HEK293 (cell line): ENCODE results near the gene CDK16.

Source experiments
- CTCF ChIA-PET: fragments of 350-600 bp; formaldehyde crosslinking; extraction: SDS; loops from one replicate; lab custom pipeline; 2021; ENCODE audit warnings: antibody characterized with exemption; lab: Yijun Ruan, JAX
- POLR2A ChIA-PET: fragments of 300-600 bp; formaldehyde crosslinking; extraction: SDS; loops from one replicate; lab custom pipeline; 2020; ENCODE audit warnings: antibody characterized with exemption, inconsistent platforms; lab: Yijun Ruan, JAX
- H3K27ac ChIP-seq: fragments of 200-500 bp; sonication (Bioruptor generic); 2 replicates; pipeline ENCODE4 v1.5.1; 2014; ENCODE audit warnings: low read depth, low read length, control low read depth, inconsistent platforms; ENCODE audit errors: extremely low read depth
- H3K36me3 ChIP-seq, 2 experiments: fragments of 200-500 bp in 1 of 2; sonication (Bioruptor generic) in 1 of 2; 1 replicate in 1 of 2; 2 replicates in 1 of 2; pipeline ENCODE4 v1.5.1; 2014 to 2017; ENCODE audit warnings: inconsistent platforms in 2 of 2, low read length in 2 of 2; ENCODE audit not compliant: control insufficient read depth in 2 of 2, insufficient read depth in 1 of 2
- H3K4me1 ChIP-seq: fragments of 200-500 bp; sonication (Bioruptor generic); 2 replicates; pipeline ENCODE4 v1.5.1; 2014; ENCODE audit warnings: mild to moderate bottlenecking, low read length, inconsistent platforms; ENCODE audit not compliant: control insufficient read depth, insufficient read depth
- H3K4me3 ChIP-seq: 2 replicates; pipeline ENCODE4 v1.5.1; 2011; ENCODE audit warnings: low read depth, mild to moderate bottlenecking, control low read depth, low read length, moderate library complexity
- H3K9me3 ChIP-seq: fragments of 200-500 bp; sonication (Bioruptor generic); 2 replicates; pipeline ENCODE4 v1.5.1; 2014; ENCODE audit warnings: low read depth, low read length, inconsistent platforms; ENCODE audit not compliant: control insufficient read depth, insufficient read depth
- HOXD13 ChIP-seq: sonication (generic); formaldehyde crosslinking; IDR thresholded peaks from 2 replicates; pipeline ENCODE4 v1.8.0; 2022; ENCODE audit warnings: missing genetic modification reagents, borderline replicate concordance
- SALL2 ChIP-seq: fragments of 450-650 bp; formaldehyde crosslinking; IDR thresholded peaks from 2 replicates; pipeline ENCODE4 v1.5.0; 2017; ENCODE audit warnings: missing biosample characterization, mild to moderate bottlenecking, missing genetic modification characterization, borderline replicate concordance
- ZBTB7A ChIP-seq: fragments of 450-650 bp; formaldehyde crosslinking; IDR thresholded peaks from 2 replicates; pipeline ENCODE4 v1.5.1; 2016; ENCODE audit warnings: low read depth, missing biosample characterization, missing genetic modification characterization
- ZFP3 ChIP-seq: fragments of 450-650 bp; formaldehyde crosslinking; IDR thresholded peaks from 2 replicates; pipeline ENCODE4 v1.5.1; 2016; ENCODE audit warnings: low read depth, missing biosample characterization, missing genetic modification characterization
- ZNF175 ChIP-seq: fragments of 450-650 bp; formaldehyde crosslinking; IDR thresholded peaks from 2 replicates; pipeline ENCODE4 v1.5.1; 2016; ENCODE audit warnings: missing biosample characterization, missing genetic modification characterization
- ZNF211 ChIP-seq: fragments of 450-650 bp; formaldehyde crosslinking; IDR thresholded peaks from 2 replicates; pipeline ENCODE4 v1.5.1; 2016; ENCODE audit warnings: low read depth, missing biosample characterization, missing genetic modification characterization
- ZNF423 ChIP-seq: fragments of 450-650 bp; formaldehyde crosslinking; IDR thresholded peaks from 2 replicates; pipeline ENCODE4 v1.5.1; 2016; ENCODE audit warnings: missing biosample characterization, missing genetic modification characterization
- ZNF530 ChIP-seq: fragments of 450-650 bp; formaldehyde crosslinking; IDR thresholded peaks from 2 replicates; pipeline ENCODE4 v1.5.1; 2016; ENCODE audit warnings: low read depth, missing biosample characterization, missing genetic modification characterization
- ZNF544 ChIP-seq: fragments of 450-650 bp; formaldehyde crosslinking; IDR thresholded peaks from 2 replicates; pipeline ENCODE4 v1.5.0; 2017; ENCODE audit warnings: missing biosample characterization, missing genetic modification characterization
- ZNF610 ChIP-seq: fragments of 450-650 bp; formaldehyde crosslinking; IDR thresholded peaks from 2 replicates; pipeline ENCODE4 v1.5.1; 2016; ENCODE audit warnings: missing biosample characterization, missing genetic modification characterization, borderline replicate concordance
- ZNF624 ChIP-seq: fragments of 450-650 bp; formaldehyde crosslinking; IDR thresholded peaks from 2 replicates; pipeline ENCODE4 v1.5.1; 2017; ENCODE audit warnings: missing biosample characterization, missing genetic modification characterization
- ZNF660 ChIP-seq: fragments of 450-650 bp; IDR thresholded peaks from 2 replicates; pipeline ENCODE4 v1.5.1; 2018; ENCODE audit warnings: missing biosample characterization, mild to moderate bottlenecking, missing genetic modification characterization
- ZNF792 ChIP-seq: fragments of 450-650 bp; formaldehyde crosslinking; IDR thresholded peaks from 2 replicates; pipeline ENCODE4 v1.5.1; 2016; ENCODE audit warnings: missing biosample characterization, missing genetic modification characterization
- ZNF843 ChIP-seq: fragments of 450-650 bp; formaldehyde crosslinking; IDR thresholded peaks from 2 replicates; pipeline ENCODE4 v1.5.1; 2016; ENCODE audit warnings: missing biosample characterization, missing genetic modification characterization
- TF ChIP-seq, protein P1 (sequence below): fragments of 450-650 bp; formaldehyde crosslinking; IDR thresholded peaks from 2 replicates; pipeline ENCODE4 v1.5.1; 2016; ENCODE audit warnings: missing biosample characterization, missing genetic modification characterization
- TF ChIP-seq, protein P2 (sequence below): fragments of 450-650 bp; IDR thresholded peaks from 2 replicates; pipeline ENCODE4 v1.5.1; 2018; ENCODE audit warnings: missing biosample characterization, mild to moderate bottlenecking, missing genetic modification characterization
- TF ChIP-seq, protein P3 (sequence below): fragments of 450-650 bp; formaldehyde crosslinking; IDR thresholded peaks from 2 replicates; pipeline ENCODE4 v1.5.1; 2016; ENCODE audit warnings: missing biosample characterization, missing genetic modification characterization
- TF ChIP-seq, protein P4 (sequence below): fragments of 450-650 bp; formaldehyde crosslinking; IDR thresholded peaks from 2 replicates; pipeline ENCODE4 v1.5.0; 2017; ENCODE audit warnings: missing biosample characterization, missing genetic modification characterization, borderline replicate concordance

Gene CDK16

DNA sequence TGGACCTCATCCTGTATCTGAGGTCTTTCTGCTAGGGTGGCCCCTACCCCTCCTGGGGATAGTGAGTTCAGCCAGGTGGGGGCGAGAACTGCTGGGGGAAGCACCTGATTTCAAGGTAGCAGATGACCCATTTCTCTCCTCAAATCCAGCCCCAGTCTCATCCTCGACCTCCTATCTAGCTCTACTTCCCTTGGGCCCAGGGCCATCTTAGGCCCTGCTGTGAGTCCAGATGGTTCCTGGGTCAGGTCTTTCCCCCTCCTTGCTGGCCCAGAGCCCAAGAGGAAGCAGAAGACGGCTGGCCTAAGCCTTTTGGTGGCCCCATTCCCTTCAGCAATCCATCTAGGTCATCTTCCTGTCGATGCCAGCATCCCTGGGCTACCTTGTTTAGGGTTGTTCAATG is 3.3 kb downstream of the CDK16 start:
- Histone ChIP-seq H3K4me3 (no peak overlapping the region), H3K36me3 (peaks cover 38 to 72% of the 10 kb centered on the region in 2 experiments), H3K27ac (no peak overlapping the region), H3K4me1 (peaks cover 7% of the 10 kb centered on the region; the same call in 1 of the 2 replicates), H3K9me3 (no peaks in the 10 kb centered on the region)
- TF ChIP-seq, protein P1, sequence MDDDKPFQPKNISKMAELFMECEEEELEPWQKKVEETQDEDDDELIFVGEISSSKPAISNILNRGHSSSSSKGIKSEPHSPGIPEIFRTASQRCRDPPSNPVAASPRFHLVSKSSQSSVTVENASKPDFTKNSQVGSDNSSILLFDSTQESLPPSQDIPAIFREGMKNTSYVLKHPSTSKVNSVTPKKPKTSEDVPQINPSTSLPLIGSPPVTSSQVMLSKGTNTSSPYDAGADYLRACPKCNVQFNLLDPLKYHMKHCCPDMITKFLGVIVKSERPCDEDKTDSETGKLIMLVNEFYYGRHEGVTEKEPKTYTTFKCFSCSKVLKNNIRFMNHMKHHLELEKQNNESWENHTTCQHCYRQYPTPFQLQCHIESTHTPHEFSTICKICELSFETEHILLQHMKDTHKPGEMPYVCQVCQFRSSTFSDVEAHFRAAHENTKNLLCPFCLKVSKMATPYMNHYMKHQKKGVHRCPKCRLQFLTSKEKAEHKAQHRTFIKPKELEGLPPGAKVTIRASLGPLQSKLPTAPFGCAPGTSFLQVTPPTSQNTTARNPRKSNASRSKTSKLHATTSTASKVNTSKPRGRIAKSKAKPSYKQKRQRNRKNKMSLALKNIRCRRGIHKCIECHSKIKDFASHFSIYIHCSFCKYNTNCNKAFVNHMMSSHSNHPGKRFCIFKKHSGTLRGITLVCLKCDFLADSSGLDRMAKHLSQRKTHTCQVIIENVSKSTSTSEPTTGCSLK (tag by site-specific recombination): no peak
- TF ChIP-seq ZNF423 (tag by site-specific recombination) (no peak), ZNF610 (tag by site-specific recombination) (no peak), SALL2 (tag by site-specific recombination) (no peak), ZNF175 (tag by site-specific recombination) (no peak), ZNF792 (tag by site-specific recombination) (no peak), ZFP3 (no peak)
- ChIA-PET CTCF (no interaction called here), POLR2A (interaction anchor here (1.1 to 4.6 kb wide), 2 partner anchors 10 to 16 kb away, joined by 3 to 124 read pairs; partner anchors contain the start of gene USP11)

DNA sequence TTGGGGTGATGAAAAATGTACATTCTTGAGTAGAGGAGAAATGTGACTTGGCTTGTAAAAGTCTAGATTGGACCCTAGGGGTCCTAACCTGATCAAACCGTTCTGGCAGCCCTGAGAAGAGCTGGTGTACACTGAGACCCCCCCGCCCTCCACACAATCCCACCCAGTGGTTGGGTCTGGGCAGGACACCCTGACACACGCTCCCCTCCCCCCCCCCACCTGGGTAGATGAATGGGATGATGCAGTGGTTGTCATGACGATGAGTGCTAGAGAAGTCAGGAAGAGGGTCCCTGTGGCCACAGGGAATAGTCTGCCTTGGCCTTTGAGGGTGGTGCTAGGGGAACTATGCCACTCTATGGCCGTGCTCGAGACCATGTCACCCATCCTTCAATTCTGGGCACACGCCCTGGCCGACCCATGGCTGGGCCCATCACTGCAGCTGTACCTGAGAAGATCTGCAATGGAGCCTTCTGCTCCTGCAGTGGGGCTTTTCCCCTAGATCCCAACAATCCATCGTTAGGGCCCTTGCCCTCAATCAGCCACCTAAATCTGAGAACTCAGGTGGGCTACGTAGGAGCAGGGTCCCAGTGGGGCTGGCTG is 4.4 kb downstream of the CDK16 start:
- ChIA-PET CTCF (no interaction called here), POLR2A (interaction anchor here (0.7 to 1.1 kb wide), 2 partner anchors 9 to 12 kb away, joined by 3 to 4 read pairs; no protein-coding TSS in a partner anchor)
- no peak overlapping the region for H3K27ac ChIP-seq
- TF ChIP-seq, protein P2, sequence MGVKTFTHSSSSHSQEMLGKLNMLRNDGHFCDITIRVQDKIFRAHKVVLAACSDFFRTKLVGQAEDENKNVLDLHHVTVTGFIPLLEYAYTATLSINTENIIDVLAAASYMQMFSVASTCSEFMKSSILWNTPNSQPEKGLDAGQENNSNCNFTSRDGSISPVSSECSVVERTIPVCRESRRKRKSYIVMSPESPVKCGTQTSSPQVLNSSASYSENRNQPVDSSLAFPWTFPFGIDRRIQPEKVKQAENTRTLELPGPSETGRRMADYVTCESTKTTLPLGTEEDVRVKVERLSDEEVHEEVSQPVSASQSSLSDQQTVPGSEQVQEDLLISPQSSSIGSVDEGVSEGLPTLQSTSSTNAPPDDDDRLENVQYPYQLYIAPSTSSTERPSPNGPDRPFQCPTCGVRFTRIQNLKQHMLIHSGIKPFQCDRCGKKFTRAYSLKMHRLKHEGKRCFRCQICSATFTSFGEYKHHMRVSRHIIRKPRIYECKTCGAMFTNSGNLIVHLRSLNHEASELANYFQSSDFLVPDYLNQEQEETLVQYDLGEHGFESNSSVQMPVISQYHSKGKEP (tag by site-specific recombination): no peak
- TF ChIP-seq ZNF660 (tag by site-specific recombination): no peak
- TF ChIP-seq, protein P3, sequence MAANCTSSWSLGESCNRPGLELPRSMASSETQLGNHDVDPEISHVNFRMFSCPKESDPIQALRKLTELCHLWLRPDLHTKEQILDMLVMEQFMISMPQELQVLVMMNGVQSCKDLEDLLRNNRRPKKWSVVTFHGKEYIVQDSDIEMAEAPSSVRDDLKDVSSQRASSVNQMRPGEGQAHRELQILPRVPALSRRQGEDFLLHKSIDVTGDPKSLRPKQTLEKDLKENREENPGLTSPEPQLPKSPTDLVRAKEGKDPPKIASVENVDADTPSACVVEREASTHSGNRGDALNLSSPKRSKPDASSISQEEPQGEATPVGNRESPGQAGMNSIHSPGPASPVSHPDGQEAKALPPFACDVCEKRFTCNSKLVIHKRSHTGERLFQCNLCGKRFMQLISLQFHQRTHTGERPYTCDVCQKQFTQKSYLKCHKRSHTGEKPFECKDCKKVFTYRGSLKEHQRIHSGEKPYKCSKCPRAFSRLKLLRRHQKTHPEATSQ (tag by site-specific recombination): no peak
- H3K9me3 ChIP-seq: no peaks in the 10 kb centered on the region
- no peak overlapping the region for H3K4me3 ChIP-seq
- H3K36me3 ChIP-seq: peaks cover 44 to 80% of the 10 kb centered on the region in 2 experiments
- peaks cover 4% of the 10 kb centered on the region; the same call in 1 of the 2 replicates for H3K4me1 ChIP-seq

DNA sequence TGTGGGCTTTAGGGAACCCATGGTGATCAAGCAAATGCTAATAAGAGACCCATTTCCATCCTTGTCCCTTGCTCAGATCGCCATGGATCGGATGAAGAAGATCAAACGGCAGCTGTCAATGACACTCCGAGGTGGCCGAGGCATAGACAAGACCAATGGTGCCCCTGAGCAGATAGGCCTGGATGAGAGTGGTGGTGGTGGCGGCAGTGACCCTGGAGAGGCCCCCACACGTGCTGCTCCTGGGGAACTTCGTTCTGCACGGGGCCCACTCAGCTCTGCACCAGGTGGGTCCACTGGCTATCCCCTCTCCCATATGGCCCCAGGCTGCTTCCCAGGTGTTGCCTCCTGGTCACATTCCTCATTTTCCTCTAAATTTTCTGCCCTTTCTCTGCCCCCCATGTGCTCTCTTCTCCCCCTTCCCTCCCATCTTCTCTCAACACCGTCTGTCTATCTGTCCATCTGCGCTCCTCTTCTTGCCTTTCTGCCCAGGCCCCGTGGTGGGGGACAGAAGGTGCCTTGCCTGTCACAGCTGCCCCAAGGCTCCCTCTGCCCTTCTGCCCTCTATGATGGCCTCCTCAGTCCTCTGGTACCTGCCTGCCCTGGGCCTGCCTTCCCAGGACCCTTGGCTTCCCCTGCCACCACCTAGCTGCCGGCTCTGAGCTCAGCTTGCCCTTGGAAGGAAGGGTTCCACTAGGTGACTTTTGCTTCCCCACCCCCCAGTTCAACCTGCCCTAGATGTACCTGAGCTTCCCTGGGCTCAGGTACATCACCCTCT is 5.2 kb downstream of the CDK16 start:
- Histone ChIP-seq H3K27ac (no peak overlapping the region), H3K4me1 (peaks cover 4% of the 10 kb centered on the region; the same call in 1 of the 2 replicates), H3K9me3 (no peaks in the 10 kb centered on the region), H3K4me3 (no peak overlapping the region), H3K36me3 (peaks cover 52 to 88% of the 10 kb centered on the region in 2 experiments)
- ChIA-PET CTCF (interaction anchor here (1.1 kb wide), 1 partner anchor 88 kb away, joined by 3 read pairs; no protein-coding TSS in a partner anchor), POLR2A (interaction anchor here (1.7 kb wide), 1 partner anchor 9 kb away, joined by 11 read pairs; the partner anchor contains the start of gene USP11)
- TF ChIP-seq, protein P4, sequence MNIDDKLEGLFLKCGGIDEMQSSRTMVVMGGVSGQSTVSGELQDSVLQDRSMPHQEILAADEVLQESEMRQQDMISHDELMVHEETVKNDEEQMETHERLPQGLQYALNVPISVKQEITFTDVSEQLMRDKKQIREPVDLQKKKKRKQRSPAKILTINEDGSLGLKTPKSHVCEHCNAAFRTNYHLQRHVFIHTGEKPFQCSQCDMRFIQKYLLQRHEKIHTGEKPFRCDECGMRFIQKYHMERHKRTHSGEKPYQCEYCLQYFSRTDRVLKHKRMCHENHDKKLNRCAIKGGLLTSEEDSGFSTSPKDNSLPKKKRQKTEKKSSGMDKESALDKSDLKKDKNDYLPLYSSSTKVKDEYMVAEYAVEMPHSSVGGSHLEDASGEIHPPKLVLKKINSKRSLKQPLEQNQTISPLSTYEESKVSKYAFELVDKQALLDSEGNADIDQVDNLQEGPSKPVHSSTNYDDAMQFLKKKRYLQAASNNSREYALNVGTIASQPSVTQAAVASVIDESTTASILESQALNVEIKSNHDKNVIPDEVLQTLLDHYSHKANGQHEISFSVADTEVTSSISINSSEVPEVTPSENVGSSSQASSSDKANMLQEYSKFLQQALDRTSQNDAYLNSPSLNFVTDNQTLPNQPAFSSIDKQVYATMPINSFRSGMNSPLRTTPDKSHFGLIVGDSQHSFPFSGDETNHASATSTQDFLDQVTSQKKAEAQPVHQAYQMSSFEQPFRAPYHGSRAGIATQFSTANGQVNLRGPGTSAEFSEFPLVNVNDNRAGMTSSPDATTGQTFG (tag by site-specific recombination): no peak
- no peak for TF ChIP-seq HOXD13
- TF ChIP-seq ZNF544 (tag by site-specific recombination): no peak
- TF ChIP-seq ZNF624 (tag by site-specific recombination): no peak
- no peak for TF ChIP-seq ZBTB7A (tag by site-specific recombination)
- TF ChIP-seq ZNF843 (tag by site-specific recombination): no peak
- TF ChIP-seq ZNF211 (tag by site-specific recombination): no peak
- TF ChIP-seq ZNF530: no peak
